Raji (cell line): ENCODE measurements around the gene CBFA2T3.

Experiments used
- POLR2A ChIP-seq: IDR thresholded peaks from 2 replicates; pipeline ENCODE4 v1.6.1; 2011; ENCODE audit warnings: low read depth, low read length, control low read depth; ENCODE audit not compliant: insufficient read depth

The CBFA2T3 gene

GRCh38 chr16:88911136-88911945 is 65.7 kb downstream of the CBFA2T3 start:
- TF ChIP-seq POLR2A, result no peak

GRCh38 chr16:88910284-88911135 is 66.5 kb downstream of the CBFA2T3 start:
- no peak for TF ChIP-seq POLR2A

DNA sequence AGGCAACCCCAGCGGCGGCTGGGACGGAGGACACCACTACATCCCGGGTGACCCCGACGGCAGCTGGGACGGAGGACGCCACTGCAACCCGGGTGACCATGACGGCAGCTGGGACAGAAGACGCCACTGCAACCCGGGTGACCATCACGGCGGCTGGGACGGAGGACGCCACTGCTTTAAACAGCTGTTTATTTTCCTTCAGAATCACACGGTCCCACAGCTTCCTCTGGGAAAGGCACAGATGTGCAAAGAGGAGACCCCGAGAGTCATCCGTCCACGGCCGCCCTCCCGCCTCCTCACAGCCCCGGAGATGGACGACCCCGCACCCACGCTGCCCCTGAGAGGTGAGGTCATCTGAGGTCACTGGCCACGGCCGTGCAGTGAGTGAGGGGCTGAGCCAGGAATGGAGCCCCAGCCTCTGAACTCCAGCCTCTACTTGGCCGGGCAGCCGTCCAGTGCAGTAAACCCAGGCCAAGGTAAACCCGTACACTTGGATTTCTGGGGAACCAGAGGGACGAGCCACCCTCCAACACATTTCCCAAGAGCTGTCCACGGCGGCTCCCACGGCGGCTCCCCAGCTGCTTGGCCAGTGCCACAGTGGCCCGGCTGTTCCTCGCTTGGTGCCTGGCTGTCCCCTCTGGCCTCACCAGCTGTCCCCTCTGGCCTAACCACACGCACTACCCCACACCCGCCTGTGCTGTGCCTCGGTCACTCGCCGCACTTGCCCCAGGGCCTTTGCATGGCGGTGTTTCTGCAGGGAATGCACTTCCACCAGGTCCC is 67.4 kb downstream of the CBFA2T3 start:
- TF ChIP-seq POLR2A, result no peak

DNA sequence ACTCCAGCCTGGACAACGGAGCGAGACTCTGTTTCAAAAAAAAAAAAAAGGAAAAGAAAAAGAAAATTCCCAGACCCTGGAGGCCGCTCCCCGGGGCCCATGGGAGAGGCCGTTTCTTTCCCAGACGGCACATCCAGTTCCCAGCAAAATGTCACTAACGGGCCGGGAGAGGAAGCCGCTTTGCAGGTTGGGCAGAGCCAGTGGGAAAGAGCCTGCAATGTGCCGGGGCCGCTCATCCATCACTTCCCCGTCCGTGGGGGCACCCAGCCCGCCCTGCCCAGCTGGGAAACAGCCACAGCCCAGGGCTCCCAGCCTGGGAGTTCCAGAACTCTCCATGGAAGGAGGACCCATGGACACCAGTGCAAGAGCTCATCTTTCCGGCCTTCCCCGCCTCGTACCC is 68.7 kb downstream of the CBFA2T3 start:
- TF ChIP-seq POLR2A, result no peak

DNA sequence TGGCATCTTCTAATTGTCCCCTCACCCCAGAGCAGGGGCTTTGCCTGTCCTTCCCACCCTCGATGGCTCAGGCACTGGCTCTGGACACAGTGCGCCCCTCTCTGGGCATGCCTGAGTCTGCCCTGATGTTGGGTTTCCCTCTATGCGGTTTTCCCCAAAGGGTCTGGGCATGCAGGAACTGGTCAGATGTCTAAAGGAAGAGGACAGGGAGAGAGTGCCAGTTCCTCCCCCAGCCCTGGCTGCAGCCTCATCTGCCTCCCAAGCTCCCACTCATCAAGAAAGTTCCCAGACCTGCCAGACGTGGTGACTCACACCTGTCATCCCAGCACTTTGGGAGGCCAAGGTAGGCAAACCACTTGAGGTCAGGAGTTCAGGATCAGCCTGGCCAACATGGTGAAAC is 69.2 kb downstream of the CBFA2T3 start:
- no peak for TF ChIP-seq POLR2A

DNA sequence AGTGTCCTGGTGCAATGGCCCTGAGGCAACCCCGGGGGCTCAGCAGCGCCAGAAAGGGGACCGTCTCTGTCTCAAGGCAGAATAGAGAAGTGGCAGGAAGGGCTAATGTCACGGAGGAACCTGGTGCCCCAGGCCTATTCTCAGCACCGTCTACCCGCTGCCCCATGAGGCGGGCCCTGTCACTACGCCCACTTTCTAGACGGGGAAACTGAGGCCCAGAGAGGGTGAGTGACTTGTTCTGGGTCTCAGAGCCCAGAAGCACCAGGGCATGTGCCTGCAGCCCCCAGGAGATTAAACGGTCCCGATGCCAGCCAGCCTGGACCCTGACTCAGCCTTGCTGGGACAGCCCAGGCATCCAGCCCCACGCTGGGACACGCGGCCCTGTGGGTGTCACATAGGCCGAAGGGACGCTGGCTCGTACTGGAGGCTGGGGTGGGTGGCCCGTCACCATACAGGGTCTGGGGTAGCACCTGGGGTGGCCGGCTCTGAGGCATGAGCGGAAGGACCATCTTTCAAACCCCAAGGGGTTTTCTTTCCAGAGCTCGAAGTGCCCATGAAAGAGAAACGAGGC is 70.4 kb downstream of the CBFA2T3 start:
- no peak for TF ChIP-seq POLR2A

DNA sequence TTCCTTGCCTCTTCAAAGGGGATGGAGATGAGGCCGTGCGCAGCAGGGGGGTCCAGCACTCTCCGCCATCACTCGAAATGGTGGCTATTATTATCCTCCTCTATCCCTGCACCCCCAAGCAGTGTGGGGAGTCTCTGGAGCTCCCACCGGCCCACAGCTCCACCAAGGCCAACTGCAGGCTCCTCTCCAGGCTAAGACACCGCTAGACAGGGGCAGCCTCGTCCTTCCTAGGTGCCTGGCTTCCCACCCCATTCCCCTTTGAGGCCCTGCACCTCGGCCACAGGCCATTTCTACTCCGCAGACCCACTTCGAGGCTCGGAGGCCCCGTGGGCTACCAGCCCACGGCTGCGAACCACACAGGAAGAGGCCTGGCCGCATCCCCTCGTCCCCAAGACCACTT is 71.0 kb downstream of the CBFA2T3 start:
- TF ChIP-seq POLR2A, result no peak

DNA sequence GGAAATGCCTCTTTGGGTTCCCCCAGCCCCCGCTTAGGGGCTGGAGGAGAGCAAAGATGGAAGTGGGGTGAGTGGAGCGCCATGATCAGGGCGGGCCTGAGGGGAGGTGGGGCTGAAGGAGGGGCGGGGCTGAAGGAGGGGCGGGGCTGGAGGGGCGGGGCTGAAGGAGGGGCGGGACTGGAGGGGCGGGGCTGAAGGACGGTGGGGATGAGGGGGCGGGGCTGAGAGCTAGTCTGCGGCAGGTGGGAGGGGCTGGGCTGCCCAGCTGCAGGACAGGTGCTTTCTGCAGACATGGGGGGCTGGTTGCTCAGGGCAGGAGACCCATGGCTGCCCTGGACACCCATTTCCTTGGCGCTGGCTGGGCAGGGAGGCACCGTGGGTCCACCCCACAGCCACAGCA is 71.4 kb downstream of the CBFA2T3 start:
- TF ChIP-seq POLR2A, result no peak

GRCh38 chr16:88904676-88905365 is 72.2 kb downstream of the CBFA2T3 start:
- TF ChIP-seq POLR2A, result no peak

DNA sequence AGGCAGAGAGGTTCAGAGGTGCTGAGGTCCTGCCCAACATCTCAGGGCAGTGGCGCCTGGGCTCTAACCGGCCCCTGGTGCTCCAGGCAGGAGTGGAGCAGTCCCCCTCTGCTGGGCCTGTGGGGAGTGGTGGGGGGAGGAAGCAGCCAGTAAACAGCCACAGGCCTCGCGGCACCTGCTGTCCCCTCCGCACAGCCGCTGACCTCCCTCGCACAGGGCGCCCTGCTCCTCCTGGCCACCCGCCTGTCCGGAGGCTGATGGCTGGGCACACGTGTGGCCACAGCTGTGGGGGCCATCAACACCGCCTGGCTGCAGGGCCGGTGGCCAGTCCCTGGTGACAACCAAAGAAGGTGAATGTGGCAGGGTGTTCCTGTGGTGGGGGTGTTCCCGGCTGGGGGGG is 73.7 kb downstream of the CBFA2T3 start:
- TF ChIP-seq POLR2A, result no peak

DNA sequence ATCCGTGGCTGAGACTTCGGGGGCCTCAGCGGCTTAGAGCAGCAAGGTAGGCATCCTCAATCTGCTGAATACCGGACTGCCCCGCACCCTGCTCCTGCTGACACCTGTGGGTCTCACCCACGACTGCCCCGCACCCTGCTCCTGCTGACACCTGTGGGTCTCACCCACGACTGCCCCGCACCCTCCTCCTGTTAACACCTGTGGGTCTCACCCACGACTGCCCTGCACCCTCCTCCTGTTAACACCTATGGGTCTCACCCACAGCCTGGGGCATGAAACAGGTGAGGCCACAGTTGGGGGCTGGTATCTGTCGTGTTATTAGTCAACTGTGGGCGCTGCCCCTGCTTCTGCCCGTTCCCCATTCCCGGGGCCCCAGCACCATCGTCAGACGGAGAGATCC is 74.3 kb downstream of the CBFA2T3 start:
- no peak for TF ChIP-seq POLR2A

DNA sequence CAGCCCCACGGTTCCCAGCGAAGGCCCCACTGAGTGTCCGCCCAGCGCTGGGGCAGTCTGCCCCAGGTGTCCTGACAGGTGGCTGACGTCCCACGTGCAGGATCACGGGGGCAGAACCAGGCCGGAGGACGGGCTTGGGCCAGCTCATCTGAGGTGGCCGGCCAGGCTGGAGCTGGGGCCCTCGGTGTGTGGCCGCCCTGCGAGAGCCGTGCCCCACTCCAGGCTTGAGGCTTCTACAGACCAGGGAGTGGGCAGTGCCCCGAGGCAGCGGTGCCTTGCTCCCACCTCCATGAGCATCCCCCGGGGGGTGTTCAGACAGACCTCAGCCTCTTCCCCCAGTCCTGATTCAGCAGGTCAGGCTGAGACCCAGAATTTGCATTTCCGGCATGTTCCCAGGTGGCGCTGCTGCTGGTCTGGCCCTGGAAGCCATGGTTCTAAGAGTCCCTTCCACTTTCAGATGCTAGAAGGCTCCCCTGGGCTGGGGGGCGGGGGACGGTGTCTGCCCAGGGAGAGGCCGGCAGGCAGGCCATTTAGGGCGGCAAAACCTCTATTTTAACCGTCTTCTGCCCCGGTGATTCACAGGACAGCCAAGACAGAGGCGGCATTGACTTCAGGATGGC is 75.2 kb downstream of the CBFA2T3 start:
- no peak for TF ChIP-seq POLR2A

GRCh38 chr16:88900662-88901052 is 76.3 kb downstream of the CBFA2T3 start:
- TF ChIP-seq POLR2A, result no peak

- TF ChIP-seq POLR2A, result no peak
These were observed 76.9 kb downstream of the CBFA2T3 start for GRCh38 chr16:88899901-88900661.
